Stimulated activated CD8-positive, alpha-beta memory T cell treated with anti-CD3 and anti-CD28 coated beads, Interleukin-12 subunit alpha, Interleukin-12 subunit beta, amount 100 ng/mL, for 1 hour (primary cell): ENCODE results near the gene ZNF654.
"Not testable (repeated sequence)": the region's sequence is repeated elsewhere in the genome, so short reads cannot be mapped to it uniquely, and the experiment has no call there.

Experiments used
- DNase-seq: peaks from one replicate; pipeline ENCODE4 v3.0.0-alpha.2; 2020; ENCODE audit warnings: low read depth

ZNF654 gene

DNA sequence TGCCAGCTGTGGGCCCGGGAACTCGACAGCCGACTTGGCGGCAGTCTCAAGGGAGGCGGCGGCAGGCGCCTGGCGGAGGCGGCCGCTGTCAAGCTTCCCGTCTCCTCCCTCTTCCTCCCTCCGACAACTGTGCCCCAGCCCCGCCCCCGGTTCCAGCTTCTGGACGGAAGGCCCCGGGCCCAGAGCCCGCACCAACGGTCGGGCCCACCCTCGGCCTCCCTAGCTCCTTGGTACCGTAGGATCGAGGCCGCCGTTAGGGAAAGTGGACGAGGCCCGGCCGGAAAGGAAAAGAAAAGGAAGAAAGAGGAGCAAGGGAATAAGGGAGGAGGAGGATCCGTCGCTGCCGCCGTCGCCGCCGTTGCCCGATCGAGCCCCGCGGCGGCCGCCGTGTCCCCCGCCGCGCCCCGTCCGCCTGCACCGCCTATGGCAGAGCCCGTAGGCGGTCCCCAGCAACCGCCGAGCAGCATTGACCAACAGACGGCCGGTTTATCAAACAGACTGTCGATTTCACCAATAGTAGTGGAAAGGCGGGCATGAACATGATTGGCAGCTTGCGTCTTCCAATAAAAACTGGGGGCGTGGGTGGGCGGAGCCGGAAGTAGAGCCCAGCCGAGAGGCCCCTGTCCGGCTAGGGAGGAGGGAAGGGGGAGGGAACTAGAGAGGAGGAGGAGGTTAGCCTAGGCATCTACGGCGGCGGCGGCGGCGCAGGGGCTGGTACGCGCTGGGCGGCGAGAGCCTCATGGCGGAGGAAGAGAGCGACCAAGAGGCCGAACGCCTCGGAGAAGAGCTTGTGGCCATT lies at the start of gene ZNF654, which contains the start of gene CGGBP1:
Gene ZNF654, plus strand, starts transcription at position 675 of the 799 bp plus-strand sequence. Its CDS starts 65 bp downstream, at position 740.
Gene CGGBP1, minus strand, starts transcription at position 425 of the 799 bp plus-strand sequence. CDS start 3,029 bp downstream, outside the sequence.
- DNase-seq = peak; percentile 98

DNA sequence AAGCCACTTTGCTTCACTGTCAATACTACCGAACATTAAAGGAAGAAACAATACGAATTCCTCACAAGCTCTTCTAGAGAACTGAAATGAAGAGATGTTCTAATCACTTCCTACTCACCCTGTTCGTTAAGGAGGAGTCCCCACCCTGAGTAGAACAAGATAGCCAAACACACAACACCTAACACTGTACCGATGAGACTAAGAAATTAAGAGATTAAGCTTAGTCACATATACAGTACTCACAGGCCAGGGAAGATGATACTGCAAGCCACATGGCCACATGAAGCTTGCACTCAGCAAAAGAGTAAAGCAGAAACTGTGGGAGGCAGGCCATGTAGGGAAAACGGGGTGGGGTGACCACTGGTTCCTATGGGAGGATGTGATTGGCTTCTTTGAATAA lies 48.2 kb upstream of the ZNF654 start:
- no peak for DNase-seq

DNA sequence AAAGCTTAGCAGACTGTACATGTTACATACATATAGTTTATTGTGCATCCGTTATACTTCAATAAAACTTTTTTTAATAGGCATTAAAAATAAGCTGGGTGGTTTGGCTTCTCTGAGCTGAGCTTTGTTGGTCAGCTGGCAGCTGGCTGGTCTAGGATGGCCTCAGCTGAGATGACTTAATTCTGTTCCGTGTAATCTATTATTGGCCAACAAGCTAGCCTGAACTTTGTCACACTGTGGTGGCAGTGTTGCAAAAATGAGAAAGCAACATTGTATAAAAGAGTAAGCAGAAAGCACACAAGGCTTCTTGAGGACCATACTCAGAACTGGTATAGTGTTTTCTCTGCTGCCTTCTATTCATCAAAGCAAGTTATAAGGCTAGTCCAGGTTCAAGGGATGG lies 45.5 kb upstream of the ZNF654 start:
- no peak for DNase-seq

DNA sequence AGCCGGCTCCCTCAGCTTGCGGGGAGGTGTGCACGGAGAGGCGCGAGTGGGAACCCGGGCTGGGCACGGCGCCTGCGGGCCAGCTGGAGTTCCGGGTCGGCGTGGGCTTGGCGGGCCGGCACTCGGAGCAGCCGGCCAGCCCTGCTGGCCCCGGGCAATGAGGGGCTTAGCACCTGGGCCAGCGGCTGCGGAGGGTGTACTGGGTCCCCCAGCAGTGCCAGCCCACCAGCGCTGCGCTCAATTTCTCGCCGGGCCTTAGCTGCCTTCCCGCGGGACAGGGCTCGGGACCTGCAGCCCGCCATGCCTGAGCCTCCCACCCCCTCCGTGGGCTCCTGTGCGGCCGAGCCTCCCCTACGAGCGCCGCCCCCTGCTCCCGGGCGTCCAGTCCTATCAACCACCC lies 43.4 kb upstream of the ZNF654 start:
- DNase-seq = not testable (repeated sequence)

DNA sequence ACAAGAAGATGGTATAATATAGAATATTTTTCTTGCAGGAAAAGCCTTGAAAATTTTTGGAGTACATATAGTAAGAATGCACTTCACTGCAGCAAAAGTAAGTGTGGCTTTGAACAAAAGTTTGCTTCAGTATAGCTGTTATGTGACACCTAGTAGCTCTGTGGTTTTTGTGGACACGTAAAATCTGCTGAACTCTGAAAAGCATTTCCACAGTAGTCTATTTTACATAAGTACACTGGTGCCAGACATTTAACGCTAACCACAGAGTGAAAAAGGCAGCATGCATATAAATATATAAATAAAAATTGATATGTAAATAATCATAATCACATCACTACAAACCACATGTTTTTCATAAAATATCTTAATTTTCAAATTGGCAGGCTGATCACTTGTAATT lies 40.0 kb upstream of the ZNF654 start:
- DNase-seq = no peak

DNA sequence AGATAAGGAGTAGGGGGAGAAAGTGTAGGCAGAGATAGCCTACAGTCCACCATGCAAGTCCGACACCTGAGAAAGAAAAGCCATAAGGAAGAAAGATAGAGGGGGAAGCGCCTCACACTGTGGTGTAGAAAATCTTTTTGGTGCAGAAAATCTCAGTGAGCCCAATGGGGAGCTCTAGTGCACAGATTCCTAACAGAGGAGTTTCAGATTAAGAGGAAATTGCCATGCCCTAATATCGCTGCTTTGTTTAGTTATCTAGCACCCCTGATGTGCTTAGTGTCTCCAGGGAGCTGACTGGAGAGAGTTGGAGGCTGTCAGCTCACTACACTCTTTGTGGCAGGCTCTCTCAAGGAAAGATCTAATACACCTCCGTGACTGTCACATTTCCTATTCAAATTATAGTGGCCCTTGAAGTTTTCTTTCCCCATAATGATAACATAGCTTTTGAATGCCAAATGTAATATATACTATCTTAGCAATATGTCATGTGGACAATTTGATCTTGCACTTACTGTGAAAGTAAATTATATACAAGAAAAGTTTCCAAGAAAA lies 34.0 kb upstream of the ZNF654 start:
- no peak for DNase-seq

DNA sequence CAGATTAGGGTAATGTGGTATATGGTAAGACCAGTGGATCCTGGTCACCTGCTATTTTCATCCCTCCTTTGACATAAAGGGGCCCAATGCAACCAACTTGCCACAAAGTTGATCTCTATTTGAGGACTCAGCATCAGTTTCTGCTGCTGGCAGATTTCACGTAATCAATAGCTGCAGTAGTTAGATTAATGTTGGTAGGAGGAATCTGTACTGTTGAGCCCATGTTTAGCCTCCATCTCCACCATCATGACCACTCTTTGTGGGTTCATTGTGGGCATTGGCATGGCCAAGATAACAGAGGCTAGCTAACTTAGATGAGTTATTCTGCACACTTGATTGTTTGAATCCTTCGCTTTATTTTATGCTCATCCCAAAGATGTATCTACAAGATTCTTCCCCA lies 30.2 kb upstream of the ZNF654 start:
- DNase-seq = no peak

DNA sequence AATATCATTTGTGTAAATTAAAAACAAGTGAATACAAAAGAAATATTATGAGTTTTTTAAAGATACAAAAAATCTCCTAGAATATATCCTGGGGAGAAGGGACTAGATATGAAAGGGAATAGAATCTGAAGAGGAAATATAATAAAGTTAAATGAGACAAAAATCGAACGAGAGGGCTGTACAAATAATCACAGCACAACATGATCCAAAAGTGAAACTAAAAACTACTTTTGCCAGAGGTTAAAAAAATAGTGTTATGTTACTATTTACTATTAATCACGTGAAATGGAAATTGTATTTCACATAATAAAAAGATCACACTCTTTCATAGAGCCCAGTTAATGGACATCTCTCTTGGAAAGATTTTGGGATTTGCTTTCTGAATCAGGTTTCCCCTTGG lies 28.8 kb upstream of the ZNF654 start:
- no peak for DNase-seq

DNA sequence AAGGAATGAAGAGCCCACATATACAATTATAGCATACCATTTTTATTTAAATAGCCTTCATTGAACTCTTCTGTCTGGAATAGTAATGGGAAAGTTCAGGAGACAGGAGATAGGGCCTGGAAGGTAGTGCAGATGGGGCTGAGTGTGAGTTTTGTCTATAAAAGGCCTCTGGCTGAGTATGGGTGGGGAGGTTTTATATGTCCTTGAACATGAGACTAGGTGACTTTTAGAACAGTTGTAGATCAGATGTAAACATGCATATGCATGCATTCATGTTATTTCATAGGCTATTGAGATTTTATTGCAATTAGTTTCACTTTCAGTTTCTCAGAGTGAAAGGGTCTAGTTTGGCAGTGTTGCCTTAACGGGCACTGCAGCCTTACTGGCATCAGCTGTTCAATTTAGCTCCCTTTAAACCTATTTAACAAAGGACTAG lies 27.4 kb upstream of the ZNF654 start:
- DNase-seq = no peak

DNA sequence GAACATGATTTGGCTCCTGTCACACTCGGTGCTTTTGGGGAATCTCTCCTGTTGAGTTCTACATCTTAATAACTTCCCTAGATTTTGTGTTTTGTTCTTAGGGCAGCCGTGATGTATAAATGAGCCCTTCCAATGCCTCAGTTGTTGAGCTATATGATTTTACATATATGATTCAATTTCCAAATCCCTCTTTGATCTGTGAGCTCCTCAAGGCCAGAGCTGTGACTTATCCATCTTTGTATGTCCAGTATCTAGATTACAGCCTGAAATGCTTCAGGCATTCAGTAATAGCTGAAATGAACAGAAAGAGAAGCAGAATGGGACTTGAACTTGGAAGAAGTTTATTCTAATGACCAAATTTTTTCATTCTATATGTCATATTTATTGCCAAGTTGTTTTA lies 26.8 kb upstream of the ZNF654 start:
- no peak for DNase-seq

DNA sequence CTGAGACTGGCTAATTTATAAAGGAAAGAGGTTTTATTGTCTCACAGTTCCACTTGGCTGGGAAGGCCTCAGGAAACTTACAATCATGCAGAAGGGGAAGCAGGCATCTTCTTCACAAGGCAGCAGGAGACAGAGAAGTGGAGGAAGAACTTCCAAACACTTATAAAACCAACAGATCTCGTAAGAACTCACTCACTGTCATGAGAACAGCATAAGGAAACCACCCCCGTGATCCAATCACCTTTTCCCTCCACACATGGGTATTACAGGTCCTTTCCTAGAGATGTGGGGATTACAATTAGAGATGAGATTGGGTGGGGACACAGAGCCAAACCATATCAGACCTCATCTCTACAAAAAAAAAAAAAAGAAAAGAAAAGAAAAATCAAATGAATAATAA lies 26.0 kb upstream of the ZNF654 start:
- DNase-seq = no peak

DNA sequence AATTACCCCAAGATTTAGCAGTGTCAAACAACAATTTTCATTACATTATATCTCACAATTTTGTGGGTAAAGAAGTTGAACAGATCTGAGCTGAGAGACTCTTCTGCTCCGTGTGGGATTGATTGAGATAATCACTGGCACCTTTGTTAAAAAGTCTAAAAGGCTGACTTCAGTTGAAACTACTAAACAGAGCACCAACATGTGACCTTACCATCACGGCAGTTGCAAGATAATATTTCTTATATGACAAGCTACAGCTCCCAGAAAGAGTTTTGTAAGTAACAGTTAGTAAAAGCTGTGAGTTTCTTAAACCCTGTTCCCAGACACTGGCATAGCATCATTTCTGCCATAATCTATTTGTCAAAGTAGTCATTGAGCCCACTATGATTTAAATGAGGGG lies 25.2 kb upstream of the ZNF654 start:
- no peak for DNase-seq

DNA sequence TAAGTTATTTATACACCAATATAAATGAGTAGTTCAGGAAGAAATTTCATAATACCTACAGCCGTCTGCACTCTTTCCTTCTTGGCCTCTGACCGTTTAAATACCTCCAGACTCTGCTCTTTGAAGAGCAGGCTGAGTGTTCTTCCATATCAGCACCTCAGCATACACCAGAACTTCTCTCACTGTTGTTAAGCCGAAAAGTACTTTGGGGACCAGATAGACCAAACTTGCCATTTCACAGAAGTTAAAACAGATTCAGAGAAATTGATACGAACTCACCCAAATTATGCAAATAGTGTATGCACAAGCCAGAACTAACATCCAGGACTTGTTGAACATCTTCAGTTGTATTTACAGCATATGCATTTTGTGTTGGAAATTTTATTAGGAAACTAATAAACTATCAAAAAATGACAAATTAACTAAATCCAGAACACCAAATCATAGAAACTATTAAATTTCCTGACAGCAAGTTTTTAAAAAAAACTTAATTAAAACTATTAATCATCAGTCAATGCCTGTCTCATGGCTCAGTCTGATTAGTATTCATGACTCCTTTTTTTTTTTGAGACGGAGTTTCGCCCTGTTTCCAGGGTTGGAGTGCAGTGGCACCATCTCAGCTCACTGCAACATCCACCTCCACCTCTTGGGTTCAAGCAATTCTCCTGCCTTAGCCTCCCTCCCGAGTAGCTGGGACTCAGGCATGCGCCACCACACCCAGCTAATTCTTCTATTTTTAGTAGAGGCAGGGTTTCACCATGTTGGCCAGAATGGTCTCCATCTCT lies 24.4 kb upstream of the ZNF654 start:
- no peak for DNase-seq

DNA sequence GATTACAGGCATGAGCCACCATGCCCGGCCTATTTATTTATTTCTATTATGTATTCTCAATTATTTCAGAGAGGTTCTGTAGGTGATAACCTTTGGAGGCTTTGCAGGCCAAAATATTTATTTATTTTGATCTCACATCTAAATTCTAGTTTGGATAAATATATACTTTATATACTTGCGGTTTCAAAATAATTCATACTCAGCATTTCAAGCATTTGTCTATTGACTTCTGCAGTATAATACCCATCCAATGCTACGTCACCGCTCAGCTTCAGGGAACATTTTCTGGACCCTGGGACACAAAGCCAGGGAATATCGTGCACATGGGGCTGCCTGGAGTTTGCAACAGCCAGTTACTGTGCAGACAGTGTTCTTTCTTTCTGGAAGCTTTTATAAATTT lies 22.8 kb upstream of the ZNF654 start:
- no peak for DNase-seq

DNA sequence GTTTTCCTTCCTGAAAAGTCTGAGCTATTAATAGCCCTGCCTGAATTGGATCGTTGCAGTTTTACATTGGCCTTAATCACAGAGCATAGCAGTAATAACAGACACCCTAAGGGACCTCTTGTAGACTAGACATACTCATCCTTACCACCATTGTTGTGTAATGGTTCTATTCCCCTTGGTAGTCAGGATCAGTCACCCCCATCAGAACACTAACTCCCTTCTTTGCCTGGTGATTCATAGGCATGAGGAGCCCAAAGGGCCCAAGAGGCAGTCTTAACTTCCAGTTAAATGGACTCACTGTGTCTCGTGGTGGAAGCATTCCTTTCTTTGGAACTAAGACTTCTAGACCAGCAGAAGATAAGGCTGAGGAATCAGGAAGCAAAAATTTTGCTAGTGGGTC lies 20.5 kb upstream of the ZNF654 start:
- no peak for DNase-seq

DNA sequence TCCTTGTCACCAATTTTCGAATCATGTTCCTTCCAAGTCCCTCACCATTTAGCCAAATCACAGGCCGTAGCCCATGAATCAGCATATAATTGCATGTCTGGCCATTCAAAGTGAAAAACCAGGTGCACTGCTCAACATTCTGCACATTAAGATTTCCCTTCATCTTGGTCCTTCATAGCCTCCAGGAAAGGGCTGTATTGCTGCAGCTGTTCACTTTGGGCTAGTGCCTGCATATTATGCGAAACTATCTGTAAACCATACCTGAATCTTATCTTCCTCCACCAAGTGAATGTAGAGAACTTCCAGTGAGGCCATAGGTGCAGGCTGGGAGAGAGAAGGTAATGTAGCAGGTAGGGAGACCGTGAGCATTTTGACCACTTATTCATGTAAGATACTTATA lies 18.5 kb upstream of the ZNF654 start:
- no peak for DNase-seq

DNA sequence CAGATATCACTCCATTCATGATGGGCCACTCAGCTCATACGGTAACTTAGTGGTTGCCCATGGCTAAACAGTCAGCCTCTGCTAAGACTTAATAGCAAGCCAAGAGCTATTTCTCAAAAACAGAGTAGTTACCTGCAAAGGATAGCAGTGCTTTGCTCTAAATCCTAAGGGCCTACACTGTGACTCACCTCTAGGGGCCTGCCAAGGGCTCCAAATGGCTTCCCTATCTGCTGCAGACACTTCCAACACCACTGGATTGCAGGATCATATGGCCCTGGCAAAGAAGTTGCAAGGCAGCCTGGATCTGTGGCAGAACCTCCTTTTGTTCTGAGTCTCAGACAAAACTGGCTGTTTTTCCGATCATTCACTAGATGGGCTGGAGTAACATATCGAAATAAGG lies 18.1 kb upstream of the ZNF654 start:
- DNase-seq = no peak

DNA sequence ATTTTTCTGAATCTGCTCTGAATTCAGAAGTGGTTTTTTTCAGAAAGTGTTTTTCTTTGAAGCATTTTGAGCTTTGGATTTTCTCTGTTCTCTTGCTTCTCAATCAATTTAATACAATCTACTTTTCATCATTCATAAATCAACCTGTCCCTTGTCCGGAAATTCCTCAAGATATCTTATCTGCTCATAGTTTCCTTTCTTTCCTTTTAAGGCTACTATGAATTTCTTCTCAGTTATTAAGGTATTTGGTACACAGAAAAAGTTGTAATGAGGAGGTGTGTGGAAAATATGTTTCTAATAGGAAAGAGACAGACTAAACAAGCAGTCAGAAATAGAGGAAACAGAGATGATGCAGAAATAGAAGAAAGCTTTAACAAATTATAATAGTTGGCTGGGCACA lies 14.6 kb upstream of the ZNF654 start:
- no peak for DNase-seq

DNA sequence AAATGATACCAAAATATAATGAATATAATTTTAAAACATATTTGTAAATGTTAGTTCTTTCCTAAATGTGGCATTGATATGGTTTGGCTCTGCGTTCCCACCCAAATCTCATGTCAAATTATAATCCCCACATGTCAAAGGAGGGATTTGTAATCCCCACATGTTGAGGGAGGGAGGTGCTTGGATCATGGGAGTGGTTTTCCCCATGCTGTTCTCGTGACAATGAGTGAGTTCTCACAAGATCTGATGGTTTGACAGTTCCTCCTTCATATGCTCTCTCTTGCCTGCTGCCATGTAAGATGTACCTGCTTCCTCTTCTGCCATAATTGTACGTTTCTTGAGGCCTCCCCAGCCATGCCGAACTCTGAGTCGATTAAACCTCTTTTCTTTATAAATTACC lies 12.3 kb upstream of the ZNF654 start:
- DNase-seq = no peak

DNA sequence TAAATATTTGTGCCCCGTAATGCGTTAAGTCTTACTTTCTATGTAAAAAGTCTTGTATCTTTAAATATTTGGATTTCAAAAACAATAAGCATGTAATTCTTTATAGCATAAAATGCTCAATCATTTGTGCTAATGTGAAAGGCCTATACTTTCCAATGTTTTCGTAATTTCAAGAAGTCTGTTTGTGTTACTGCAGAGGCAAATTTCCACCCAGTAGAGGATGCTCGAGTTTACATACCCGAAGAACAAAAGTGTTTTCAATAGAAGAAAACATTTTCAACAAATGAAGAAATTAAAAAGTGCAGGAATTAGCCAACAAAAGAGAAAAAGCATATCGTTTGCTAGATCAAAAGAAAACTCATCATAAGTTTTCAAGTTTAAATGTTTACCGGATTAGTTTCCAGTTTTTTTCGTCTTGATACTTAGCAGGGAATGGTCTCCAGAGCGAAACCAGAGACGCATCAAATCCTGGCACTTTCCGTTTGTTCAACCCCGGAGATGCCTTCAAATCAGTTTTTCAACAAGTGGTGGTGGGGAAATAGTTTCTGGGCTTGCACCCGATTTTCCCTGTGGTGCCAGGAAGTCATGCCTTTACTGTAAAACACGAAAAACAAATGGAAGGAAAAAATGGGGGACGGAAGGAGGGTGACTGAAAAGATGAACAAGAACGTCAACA lies 1.3 kb upstream of the ZNF654 start:
- no peak for DNase-seq

DNA sequence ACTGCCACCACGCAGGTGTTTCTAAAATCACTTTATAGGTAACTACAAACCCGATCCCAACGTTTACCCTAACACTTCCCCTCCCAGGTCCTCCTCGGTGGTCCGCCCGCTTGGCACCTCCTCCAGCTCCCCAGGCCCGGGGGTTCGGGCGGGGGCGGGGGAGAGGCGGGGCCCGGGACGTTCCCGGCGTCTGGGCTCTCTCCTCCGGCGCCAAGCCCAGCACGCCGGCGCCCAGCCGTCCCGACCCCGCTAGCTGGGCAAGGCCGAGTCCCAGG lies 812 bp upstream of the ZNF654 start:
- no peak for DNase-seq

DNA sequence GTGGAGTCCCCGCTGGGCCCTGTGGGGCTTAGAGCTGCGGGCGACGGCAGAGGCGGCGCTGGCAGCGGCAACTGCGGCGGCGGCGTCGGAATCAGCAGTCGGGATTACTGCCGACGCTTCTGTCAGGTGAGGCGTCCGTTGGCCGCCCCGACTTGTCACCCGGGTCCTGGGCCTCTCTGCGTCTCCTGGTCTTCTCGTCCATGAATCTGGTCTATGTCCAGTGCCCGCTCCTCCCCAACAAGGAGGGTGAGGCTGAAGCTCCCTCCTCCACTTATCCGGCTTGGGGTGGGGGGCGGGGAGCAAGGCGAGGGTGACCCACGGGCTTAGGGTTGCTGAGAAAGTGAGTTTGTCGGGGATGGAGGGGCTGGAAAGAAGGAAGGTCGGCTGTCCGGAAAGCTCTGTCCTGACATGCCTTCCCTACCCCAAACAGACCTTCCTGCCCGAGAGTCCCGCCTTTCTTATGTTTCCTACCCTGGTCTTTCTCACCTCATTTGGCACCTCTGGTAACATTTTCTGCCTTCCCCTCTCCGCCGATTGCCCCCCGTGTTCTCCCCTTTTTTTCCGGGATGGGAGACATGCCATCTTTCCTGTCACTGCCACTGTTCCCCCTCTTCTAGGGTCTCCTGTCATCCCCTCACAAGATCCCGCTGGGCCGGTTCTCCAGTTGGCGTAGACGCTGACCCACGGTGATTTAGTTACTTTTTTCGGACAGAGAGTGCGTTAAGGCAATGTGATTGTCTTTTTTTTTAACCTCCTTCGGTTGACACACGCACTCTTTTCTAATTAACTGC lies 520 bp downstream of the ZNF654 start:
- DNase-seq = no peak
